Neural progenitor cell (in vitro differentiated cells): ENCODE data around the gene P4HTM. TPM values are rescaled to one million over a fixed set of nuclear protein-coding genes. Genes with fewer than 3 reads are reported as not detected.

ENCODE experiments used
- DNase-seq: peaks from one replicate; pipeline ENCODE4 v3.0.0-alpha.2; 2016; ENCODE audit warnings: low spot score
- H2AFZ ChIP-seq: fragments of 200-600 bp; sonication (generic); replicated peaks from 2 replicates; pipeline ENCODE4 v1.6.1; 2016; ENCODE audit warnings: antibody characterized with exemption
- H3F3A ChIP-seq: fragments of 200-600 bp; sonication (generic); 2 replicates; pipeline ENCODE4 v1.6.1; 2016; ENCODE audit warnings: antibody characterized with exemption, low read depth
- H3K27ac ChIP-seq: fragments of 200-600 bp; sonication (generic); 2 replicates; pipeline ENCODE4 v1.5.1; 2016; ENCODE audit warnings: mild to moderate bottlenecking
- H3K27me3 ChIP-seq: fragments of 200-600 bp; sonication (generic); 2 replicates; pipeline ENCODE4 v1.6.1; 2016; ENCODE audit warnings: mild to moderate bottlenecking, moderate library complexity
- H3K36me3 ChIP-seq: fragments of 200-600 bp; sonication (generic); 2 replicates; pipeline ENCODE4 v1.5.1; 2016
- H3K4me1 ChIP-seq: fragments of 200-600 bp; sonication (generic); 2 replicates; pipeline ENCODE4 v1.6.1; 2016; ENCODE audit warnings: mixed run types
- H3K4me2 ChIP-seq: fragments of 200-600 bp; sonication (generic); 2 replicates; pipeline ENCODE4 v1.6.1; 2016
- H3K4me3 ChIP-seq: fragments of 200-600 bp; sonication (generic); 2 replicates; pipeline ENCODE4 v1.5.1; 2016
- H3K79me2 ChIP-seq: fragments of 200-600 bp; sonication (generic); 2 replicates; pipeline ENCODE4 v1.6.1; 2016; ENCODE audit warnings: low read depth
- H3K9ac ChIP-seq: fragments of 200-600 bp; sonication (generic); 2 replicates; pipeline ENCODE4 v1.6.1; 2016
- H3K9me3 ChIP-seq: fragments of 200-600 bp; sonication (generic); 2 replicates; pipeline ENCODE4 v1.5.1; 2016; ENCODE audit warnings: low read depth
- H4K20me1 ChIP-seq: fragments of 200-600 bp; sonication (generic); 2 replicates; pipeline ENCODE4 v1.6.1; 2016; ENCODE audit warnings: low read depth
- H3K27ac Mint-ChIP-seq: 3 replicates; pipeline ENCODE4 v1.8.0; 2021; ENCODE audit warnings: mixed read lengths
- H3K27me3 Mint-ChIP-seq: 2 replicates; pipeline ENCODE4 v1.8.0; 2022; ENCODE audit warnings: low read depth, mild to moderate bottlenecking, inconsistent platforms, moderate library complexity, mixed read lengths; ENCODE audit not compliant: insufficient read depth
- H3K36me3 Mint-ChIP-seq: 3 replicates; pipeline ENCODE4 v1.8.0; 2021; ENCODE audit warnings: mixed read lengths
- H3K4me1 Mint-ChIP-seq: 3 replicates; pipeline ENCODE4 v1.8.0; 2021; ENCODE audit warnings: mixed read lengths
- H3K4me3 Mint-ChIP-seq: 3 replicates; pipeline ENCODE4 v1.8.0; 2021; ENCODE audit warnings: mild to moderate bottlenecking, moderate library complexity, mixed read lengths
- H3K9me3 Mint-ChIP-seq: 3 replicates; pipeline ENCODE4 v1.8.0; 2020; ENCODE audit warnings: mixed read lengths
- EZH2 ChIP-seq: fragments of 200-600 bp; sonication (generic); IDR thresholded peaks from 2 replicates; pipeline ENCODE4 v1.6.1; 2017; ENCODE audit warnings: antibody characterized with exemption, mild to moderate bottlenecking, moderate library complexity
- EZH2phosphoT487 ChIP-seq: fragments of 200-600 bp; sonication (generic); IDR thresholded peaks from 2 replicates; pipeline ENCODE4 v1.6.1; 2017; ENCODE audit warnings: antibody characterized with exemption
- total RNA-seq: library from RNA; depleted of rRNA; stranded (reverse); fragments of >200 nt; gene quantifications from 2 replicates; pipeline ENCODE4 v1.2.3, GENCODE V29; 2015; ENCODE audit warnings: low replicate concordance
- TF ChIP-seq, protein P1 (sequence below): fragments of 200-600 bp; sonication (generic); IDR thresholded peaks from 2 replicates; pipeline ENCODE4 v1.5.1; 2017; ENCODE audit warnings: antibody characterized with exemption, mild to moderate bottlenecking

P4HTM gene
- total RNA-seq, 1 donor from 2014 or later = 15.3 TPM

DNA sequence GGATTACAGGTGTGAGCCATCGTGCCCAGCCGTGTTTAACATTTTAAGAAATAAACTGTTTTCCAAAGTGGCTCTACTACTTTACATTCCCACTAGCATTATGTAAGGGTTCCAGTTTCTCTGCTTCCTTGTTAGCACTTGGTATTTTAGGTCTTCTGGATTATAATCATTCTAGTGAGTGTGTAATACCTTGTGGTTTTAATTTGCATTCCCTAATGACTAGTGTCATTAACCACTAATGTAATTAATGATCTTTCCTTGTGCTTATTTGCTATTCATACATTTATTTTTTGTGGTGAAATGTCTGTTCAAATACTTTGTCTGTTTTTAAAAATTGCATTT, 40.7 kb upstream of the P4HTM start:
- no peaks in the 10 kb centered on the region for H3K27me3 ChIP-seq
- H3K79me2 ChIP-seq = peaks cover 59% of the 10 kb centered on the region
- Mint-ChIP-seq H3K27me3 (peaks cover 2% of the 10 kb centered on the region), H3K36me3 (peaks cover 15% of the 10 kb centered on the region), H3K27ac (no peak overlapping the region), H3K4me1 (no peaks in the 10 kb centered on the region), H3K4me3 (no peak overlapping the region), H3K9me3 (no peaks in the 10 kb centered on the region)
- H3K4me2 ChIP-seq = no peak overlapping the region
- no peaks in the 10 kb centered on the region for H3K9me3 ChIP-seq
- no peak overlapping the region for H2AFZ ChIP-seq
- no peak overlapping the region for H3K4me3 ChIP-seq
- H3K36me3 ChIP-seq = no peaks in the 10 kb centered on the region
- peaks cover 6% of the 10 kb centered on the region for H3F3A ChIP-seq
- TF ChIP-seq, protein P1, sequence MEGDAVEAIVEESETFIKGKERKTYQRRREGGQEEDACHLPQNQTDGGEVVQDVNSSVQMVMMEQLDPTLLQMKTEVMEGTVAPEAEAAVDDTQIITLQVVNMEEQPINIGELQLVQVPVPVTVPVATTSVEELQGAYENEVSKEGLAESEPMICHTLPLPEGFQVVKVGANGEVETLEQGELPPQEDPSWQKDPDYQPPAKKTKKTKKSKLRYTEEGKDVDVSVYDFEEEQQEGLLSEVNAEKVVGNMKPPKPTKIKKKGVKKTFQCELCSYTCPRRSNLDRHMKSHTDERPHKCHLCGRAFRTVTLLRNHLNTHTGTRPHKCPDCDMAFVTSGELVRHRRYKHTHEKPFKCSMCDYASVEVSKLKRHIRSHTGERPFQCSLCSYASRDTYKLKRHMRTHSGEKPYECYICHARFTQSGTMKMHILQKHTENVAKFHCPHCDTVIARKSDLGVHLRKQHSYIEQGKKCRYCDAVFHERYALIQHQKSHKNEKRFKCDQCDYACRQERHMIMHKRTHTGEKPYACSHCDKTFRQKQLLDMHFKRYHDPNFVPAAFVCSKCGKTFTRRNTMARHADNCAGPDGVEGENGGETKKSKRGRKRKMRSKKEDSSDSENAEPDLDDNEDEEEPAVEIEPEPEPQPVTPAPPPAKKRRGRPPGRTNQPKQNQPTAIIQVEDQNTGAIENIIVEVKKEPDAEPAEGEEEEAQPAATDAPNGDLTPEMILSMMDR = no peak
- TF ChIP-seq EZH2 = no peak
- no peak for TF ChIP-seq EZH2phosphoT487
- H4K20me1 ChIP-seq = peaks cover 15% of the 10 kb centered on the region
- H3K27ac ChIP-seq = peak overlapping the region; percentile 17
- DNase-seq = no peak
- peaks cover 8% of the 10 kb centered on the region for H3K4me1 ChIP-seq
- H3K9ac ChIP-seq = no peak overlapping the region

DNA sequence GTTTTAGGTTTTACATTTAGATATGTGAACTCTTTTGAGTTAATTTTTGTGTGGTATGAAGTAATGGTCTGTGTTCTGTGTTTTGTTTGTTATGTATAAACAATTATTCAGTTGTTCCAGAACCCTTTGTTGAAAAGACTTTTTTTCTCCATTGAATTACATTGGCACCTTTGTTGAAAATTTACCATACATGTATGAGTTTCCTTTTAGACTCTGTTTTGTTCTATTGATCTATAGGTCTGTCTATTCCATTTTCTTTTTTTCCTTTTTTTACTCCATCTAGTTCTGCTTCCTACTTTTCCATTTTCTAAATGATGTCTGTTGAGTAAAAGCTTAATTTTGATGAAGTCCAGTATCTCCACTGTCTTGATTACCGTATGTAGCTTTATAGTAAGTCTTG, 40.0 kb upstream of the P4HTM start:
- no peak for DNase-seq
- Histone ChIP-seq H3F3A (peaks cover 6% of the 10 kb centered on the region), H3K9me3 (no peaks in the 10 kb centered on the region), H2AFZ (no peak overlapping the region), H3K4me2 (no peak overlapping the region), H3K79me2 (peaks cover 59% of the 10 kb centered on the region), H4K20me1 (peaks cover 15% of the 10 kb centered on the region), H3K9ac (no peak overlapping the region), H3K36me3 (no peaks in the 10 kb centered on the region), H3K4me1 (peaks cover 12% of the 10 kb centered on the region), H3K4me3 (no peak overlapping the region), H3K27ac (no peak overlapping the region), H3K27me3 (no peaks in the 10 kb centered on the region)
- TF ChIP-seq, protein P1 = no peak
- no peak for TF ChIP-seq EZH2phosphoT487
- no peak for TF ChIP-seq EZH2
- Mint-ChIP-seq H3K9me3 (no peaks in the 10 kb centered on the region), H3K4me3 (no peak overlapping the region), H3K36me3 (peaks cover 13% of the 10 kb centered on the region), H3K27ac (no peak overlapping the region), H3K27me3 (peaks cover 2% of the 10 kb centered on the region), H3K4me1 (peaks cover under 1% of the 10 kb centered on the region)

DNA sequence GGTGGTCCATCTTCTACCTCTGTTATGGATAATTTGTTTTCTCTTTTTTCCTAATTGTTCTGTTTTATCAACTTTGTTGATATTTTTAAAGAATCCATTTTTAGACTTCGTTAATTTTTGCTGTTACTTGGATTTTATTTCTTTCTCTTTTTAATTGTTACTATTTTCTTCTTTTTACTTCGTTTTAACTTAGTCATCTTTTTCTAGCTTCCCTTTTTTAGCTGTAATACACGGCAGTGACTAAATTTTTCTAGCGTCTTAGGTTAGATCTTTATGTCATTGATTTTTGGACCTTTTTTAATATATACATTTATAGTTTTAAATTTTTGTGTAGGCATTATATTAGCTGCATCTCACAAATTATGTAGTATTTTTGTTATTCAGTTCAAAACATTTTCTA, 38.3 kb upstream of the P4HTM start:
- Histone ChIP-seq H3K27me3 (no peaks in the 10 kb centered on the region), H4K20me1 (peaks cover 13% of the 10 kb centered on the region), H3K36me3 (no peaks in the 10 kb centered on the region), H3F3A (peaks cover 12% of the 10 kb centered on the region), H3K4me2 (no peak overlapping the region), H3K9me3 (no peaks in the 10 kb centered on the region), H2AFZ (no peak overlapping the region), H3K4me3 (no peak overlapping the region), H3K9ac (no peak overlapping the region), H3K27ac (no peak overlapping the region), H3K79me2 (peaks cover 66% of the 10 kb centered on the region), H3K4me1 (peaks cover 20% of the 10 kb centered on the region)
- TF ChIP-seq, protein P1 = no peak
- TF ChIP-seq EZH2 = no peak
- no peak for TF ChIP-seq EZH2phosphoT487
- Mint-ChIP-seq H3K27me3 (peaks cover 2% of the 10 kb centered on the region), H3K4me1 (peaks cover 6% of the 10 kb centered on the region), H3K4me3 (no peak overlapping the region), H3K27ac (no peak overlapping the region), H3K9me3 (no peaks in the 10 kb centered on the region), H3K36me3 (peaks cover 10% of the 10 kb centered on the region)
- no peak for DNase-seq
